ENCODE measurements around the gene ASPDH. TPM values are rescaled to one million over a fixed set of nuclear protein-coding genes. Genes with fewer than 3 reads are reported as not detected.
A peak's percentile ranks its signal among the peaks of the same experiment; 100 is the strongest.

ASPDH gene
- total RNA-seq, 2 donors from 2014 or later = not detected

- intact Hi-C loops (cut with DNase I, micrococcal nuclease) = loop anchor here in 1 of 2 donors (10.0 kb wide), 1 partner anchor 102 kb away; the partner anchor contains the start of gene NAPSA
- ATAC-seq = peak; percentile 14
- no peak for DNase-seq
Observed at GRCh38 chr19:50466706-50467039, 47.0 kb downstream of the ASPDH start.

- intact Hi-C loops (cut with DNase I, micrococcal nuclease) = loop anchor here in 1 of 2 donors (10.0 kb wide), 1 partner anchor 101 kb away; the partner anchor contains the start of gene NAPSA
- ATAC-seq (peak; percentile 91), DNase-seq (peak; percentile 67 to 77)
Observed at GRCh38 chr19:50465986-50466705, 47.6 kb downstream of the ASPDH start.

DNA sequence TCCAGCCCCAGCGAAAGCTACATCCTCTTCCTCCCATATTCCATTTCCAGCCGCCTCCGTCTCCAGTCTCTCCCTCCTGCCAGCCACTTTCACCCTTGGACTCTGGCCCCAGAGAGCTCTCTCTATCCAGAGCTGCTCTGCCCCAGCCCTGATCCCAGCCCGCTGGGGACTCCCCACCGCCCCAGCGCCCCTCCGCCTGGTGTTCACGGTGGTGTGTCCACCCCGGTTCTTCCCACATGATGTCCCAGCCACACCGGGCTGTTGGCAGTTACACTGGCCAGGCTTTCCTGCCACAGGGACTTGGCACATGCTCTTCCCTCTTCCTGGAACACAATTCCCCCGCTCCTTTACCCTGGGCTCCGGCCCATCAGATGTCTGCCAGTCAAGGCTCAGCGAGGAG, 48.7 kb downstream of the ASPDH start:
- DNase-seq (no peak), ATAC-seq (peak; percentile 46)
- intact Hi-C loops (cut with DNase I, micrococcal nuclease) = loop anchor here in 1 of 2 donors (10.0 kb wide), 1 partner anchor 100 kb away; the partner anchor contains the start of gene NAPSA

DNA sequence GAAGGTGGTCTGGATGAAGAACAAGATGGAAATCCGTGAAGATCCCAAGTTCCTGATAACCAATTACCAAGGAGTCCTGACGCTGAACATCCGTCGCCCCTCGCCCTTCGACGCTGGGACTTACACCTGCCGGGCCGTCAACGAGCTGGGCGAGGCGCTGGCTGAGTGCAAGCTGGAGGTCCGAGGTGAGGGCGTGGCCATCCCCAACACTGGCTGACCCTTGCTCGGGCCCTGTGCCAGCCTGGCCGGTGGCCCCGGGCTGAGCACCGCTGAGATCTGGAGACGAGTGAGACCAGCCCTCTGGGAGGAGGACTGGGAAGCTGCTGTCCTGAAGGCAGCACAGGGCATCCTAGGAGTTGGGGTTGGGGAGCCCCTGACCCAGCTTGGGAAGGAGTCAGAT, 49.4 kb downstream of the ASPDH start:
- no peak for ATAC-seq
- intact Hi-C loops (cut with DNase I, micrococcal nuclease) = loop anchor here in 1 of 2 donors (10.0 kb wide), 1 partner anchor 100 kb away; the partner anchor contains the start of gene NAPSA
- DNase-seq = no peak

- ATAC-seq (no peak), DNase-seq (no peak)
- intact Hi-C loops (cut with DNase I, micrococcal nuclease) = loop anchor here in 1 of 2 donors (10.0 kb wide), 1 partner anchor 98 kb away; the partner anchor contains the start of gene NAPSA
Observed at GRCh38 chr19:50462970-50463369, 50.7 kb downstream of the ASPDH start.

Other genes with a start within 250 kb of the ASPDH start
- 1 to 10 TPM in 1 of 2 donors, under 1 TPM in 1; 0.76 to 1.3 TPM for gene KCNC3, start 184.5 kb downstream of the ASPDH start, total RNA-seq
- gene NAPSA, start 148.3 kb downstream of the ASPDH start, total RNA-seq = 1 to 10 TPM in 1 of 2 donors, under 1 TPM in 1; 0.55 to 1.1 TPM
- 10 to 100 TPM; 61.9 to 75.2 TPM for gene NR1H2, start 137.5 kb downstream of the ASPDH start, total RNA-seq
- gene POLD1, start 129.6 kb downstream of the ASPDH start, total RNA-seq = 10 to 100 TPM; 26.0 to 28.2 TPM
- 10 to 100 TPM; 48.2 to 93.6 TPM for gene SPIB, start 95.0 kb downstream of the ASPDH start, total RNA-seq
- under 1 TPM in 1 of 2 donors, not detected in 1; 0.06 TPM for gene MYBPC2, start 81.0 kb downstream of the ASPDH start, total RNA-seq
- 100 to 1,000 TPM; 125 to 132 TPM for gene EMC10, start 37.4 kb downstream of the ASPDH start, total RNA-seq
- 1 to 10 TPM; 1.5 to 3.1 TPM for gene GARIN5A, start 37.1 kb downstream of the ASPDH start, total RNA-seq
- 10 to 100 TPM; 32.7 to 35.6 TPM for gene JOSD2, start 2.7 kb downstream of the ASPDH start, total RNA-seq
- gene LRRC4B, start 54.5 kb upstream of the ASPDH start, total RNA-seq = 1 to 10 TPM in 1 of 2 donors, under 1 TPM in 1; 0.89 to 1.2 TPM
- gene SYT3, start 126.0 kb upstream of the ASPDH start, total RNA-seq = not detected
- gene C19orf81, start 135.5 kb upstream of the ASPDH start, total RNA-seq = not detected
- under 1 TPM; 0.21 to 0.36 TPM for gene SHANK1, start 205.9 kb upstream of the ASPDH start, total RNA-seq
- gene CLEC11A, start 209.5 kb upstream of the ASPDH start, total RNA-seq = 1 to 10 TPM; 2.1 to 5.7 TPM